ENCODE data around the gene TNNT2. TPM values are rescaled to one million over a fixed set of nuclear protein-coding genes. Genes with fewer than 3 reads are reported as not detected.

Gene TNNT2
- total and polyA plus RNA-seq, 2 donors (not counting 1 experiment from before 2014, with no cell fraction given) = 1.4 TPM; not detected in 1

GRCh38 chr1:201357636-201358348 is 19.7 kb downstream of the TNNT2 start:
- H3K4me1 ChIP-seq (ENCODE audit: control insufficient read depth, extremely low read depth, insufficient read depth, low read length) = no peaks in the 10 kb centered on the region
- H4K20me1 ChIP-seq (ENCODE audit: control insufficient read depth, extremely low read depth, insufficient read depth, low read length) = no peaks in the 10 kb centered on the region
- peaks cover 25% of the 10 kb centered on the region for H3K27me3 ChIP-seq (ENCODE audit: control insufficient read depth, insufficient read depth, low read length)
- H3K79me2 ChIP-seq (ENCODE audit: control insufficient read depth, insufficient read depth, low read length) = no peaks in the 10 kb centered on the region
- no peak overlapping the region for H3K4me2 ChIP-seq (ENCODE audit: extremely low read depth, insufficient read depth, low read length)
- no peaks in the 10 kb centered on the region for H3K36me3 ChIP-seq (ENCODE audit: control insufficient read depth, insufficient read depth, low read length)
- no peak overlapping the region for H3K9ac ChIP-seq (ENCODE audit: insufficient read depth, low read length)
- no peak overlapping the region for H2AFZ ChIP-seq (ENCODE audit: low read length)
- no peak overlapping the region for H3K4me3 ChIP-seq (replicated peaks in 1 of 4; ENCODE audit: control extremely low read depth in 1 of 4, insufficient read depth in 1 of 4, low read depth in 3 of 4, low read length in 4 of 4)
- TF ChIP-seq, protein P1, sequence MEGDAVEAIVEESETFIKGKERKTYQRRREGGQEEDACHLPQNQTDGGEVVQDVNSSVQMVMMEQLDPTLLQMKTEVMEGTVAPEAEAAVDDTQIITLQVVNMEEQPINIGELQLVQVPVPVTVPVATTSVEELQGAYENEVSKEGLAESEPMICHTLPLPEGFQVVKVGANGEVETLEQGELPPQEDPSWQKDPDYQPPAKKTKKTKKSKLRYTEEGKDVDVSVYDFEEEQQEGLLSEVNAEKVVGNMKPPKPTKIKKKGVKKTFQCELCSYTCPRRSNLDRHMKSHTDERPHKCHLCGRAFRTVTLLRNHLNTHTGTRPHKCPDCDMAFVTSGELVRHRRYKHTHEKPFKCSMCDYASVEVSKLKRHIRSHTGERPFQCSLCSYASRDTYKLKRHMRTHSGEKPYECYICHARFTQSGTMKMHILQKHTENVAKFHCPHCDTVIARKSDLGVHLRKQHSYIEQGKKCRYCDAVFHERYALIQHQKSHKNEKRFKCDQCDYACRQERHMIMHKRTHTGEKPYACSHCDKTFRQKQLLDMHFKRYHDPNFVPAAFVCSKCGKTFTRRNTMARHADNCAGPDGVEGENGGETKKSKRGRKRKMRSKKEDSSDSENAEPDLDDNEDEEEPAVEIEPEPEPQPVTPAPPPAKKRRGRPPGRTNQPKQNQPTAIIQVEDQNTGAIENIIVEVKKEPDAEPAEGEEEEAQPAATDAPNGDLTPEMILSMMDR (conservative IDR thresholded peaks at IDR 0.05 in 1 of 2, IDR thresholded peaks at IDR 0.05 in 1 of 2; ENCODE audit: low read depth in 1 of 2, low read length in 2 of 2) = no peak
- TF ChIP-seq EZH2 (IDR thresholded peaks at IDR 0.05; ENCODE audit: low read length, missing control alignments) = no peak
- H3K9me3 ChIP-seq (ENCODE audit: control insufficient read depth, insufficient read depth, low read depth, low read length) = no peaks in the 10 kb centered on the region
- DNase-seq (ENCODE audit: low read depth in 2 of 2) = no peak
- no peak overlapping the region for H3K27ac ChIP-seq (ENCODE audit: insufficient read depth, low read length)

GRCh38 chr1:201357211-201357610 is 20.3 kb downstream of the TNNT2 start:
- no peak overlapping the region for H3K4me3 ChIP-seq (replicated peaks in 1 of 4; ENCODE audit: control extremely low read depth in 1 of 4, insufficient read depth in 1 of 4, low read depth in 3 of 4, low read length in 4 of 4)
- H3K27me3 ChIP-seq (ENCODE audit: control insufficient read depth, insufficient read depth, low read length) = peaks cover 27% of the 10 kb centered on the region
- H3K27ac ChIP-seq (ENCODE audit: insufficient read depth, low read length) = no peak overlapping the region
- TF ChIP-seq, protein P1 (conservative IDR thresholded peaks at IDR 0.05 in 1 of 2, IDR thresholded peaks at IDR 0.05 in 1 of 2; ENCODE audit: low read depth in 1 of 2, low read length in 2 of 2) = no peak
- no peak for TF ChIP-seq EZH2 (IDR thresholded peaks at IDR 0.05; ENCODE audit: low read length, missing control alignments)
- no peaks in the 10 kb centered on the region for H3K9me3 ChIP-seq (ENCODE audit: control insufficient read depth, insufficient read depth, low read depth, low read length)
- no peak overlapping the region for H3K4me2 ChIP-seq (ENCODE audit: extremely low read depth, insufficient read depth, low read length)
- no peak for DNase-seq (ENCODE audit: low read depth in 2 of 2)
- no peak overlapping the region for H3K9ac ChIP-seq (ENCODE audit: insufficient read depth, low read length)
- H2AFZ ChIP-seq (ENCODE audit: low read length) = no peak overlapping the region
- no peaks in the 10 kb centered on the region for H3K4me1 ChIP-seq (ENCODE audit: control insufficient read depth, extremely low read depth, insufficient read depth, low read length)
- H3K79me2 ChIP-seq (ENCODE audit: control insufficient read depth, insufficient read depth, low read length) = no peaks in the 10 kb centered on the region
- H4K20me1 ChIP-seq (ENCODE audit: control insufficient read depth, extremely low read depth, insufficient read depth, low read length) = no peaks in the 10 kb centered on the region
- H3K36me3 ChIP-seq (ENCODE audit: control insufficient read depth, insufficient read depth, low read length) = no peaks in the 10 kb centered on the region

DNA sequence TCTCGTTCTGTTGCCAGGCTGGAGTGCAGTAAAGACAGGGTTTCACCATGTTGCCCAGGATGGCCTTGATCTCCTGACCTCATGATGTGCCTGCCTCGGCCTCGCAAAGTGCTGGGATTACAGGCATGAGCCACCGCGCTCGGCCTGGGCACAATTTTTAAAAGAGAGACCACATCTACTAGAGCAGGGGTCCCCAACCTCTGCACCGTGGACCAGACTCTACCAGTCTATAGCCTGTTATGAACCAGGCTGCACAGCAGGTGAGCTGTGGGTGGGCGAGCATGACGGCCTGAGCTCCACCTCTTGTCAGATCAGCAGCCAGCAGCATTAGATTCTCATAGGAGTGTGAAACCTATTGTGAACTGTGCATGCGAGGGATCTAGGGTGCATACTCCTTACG is 20.8 kb downstream of the TNNT2 start:
- Histone ChIP-seq H3K9me3 (ENCODE audit: control insufficient read depth, insufficient read depth, low read depth, low read length) (no peaks in the 10 kb centered on the region), H3K79me2 (ENCODE audit: control insufficient read depth, insufficient read depth, low read length) (no peaks in the 10 kb centered on the region), H3K4me2 (ENCODE audit: extremely low read depth, insufficient read depth, low read length) (no peak overlapping the region), H4K20me1 (ENCODE audit: control insufficient read depth, extremely low read depth, insufficient read depth, low read length) (no peaks in the 10 kb centered on the region), H3K36me3 (ENCODE audit: control insufficient read depth, insufficient read depth, low read length) (no peaks in the 10 kb centered on the region), H3K27me3 (ENCODE audit: control insufficient read depth, insufficient read depth, low read length) (peaks cover 29% of the 10 kb centered on the region), H3K4me3 (replicated peaks in 1 of 4; ENCODE audit: control extremely low read depth in 1 of 4, insufficient read depth in 1 of 4, low read depth in 3 of 4, low read length in 4 of 4) (no peak overlapping the region), H2AFZ (ENCODE audit: low read length) (no peak overlapping the region), H3K27ac (ENCODE audit: insufficient read depth, low read length) (no peak overlapping the region), H3K4me1 (ENCODE audit: control insufficient read depth, extremely low read depth, insufficient read depth, low read length) (no peaks in the 10 kb centered on the region), H3K9ac (ENCODE audit: insufficient read depth, low read length) (no peak overlapping the region)
- TF ChIP-seq, protein P1 (conservative IDR thresholded peaks at IDR 0.05 in 1 of 2, IDR thresholded peaks at IDR 0.05 in 1 of 2; ENCODE audit: low read depth in 1 of 2, low read length in 2 of 2) = no peak
- no peak for TF ChIP-seq EZH2 (IDR thresholded peaks at IDR 0.05; ENCODE audit: low read length, missing control alignments)
- no peak for DNase-seq (ENCODE audit: low read depth in 2 of 2)

Measured in fibroblast of lung (primary cell).